T-helper 22 cell (primary cell): Measurements from ENCODE around the gene TRPM3.

Source experiments
- DNase-seq: peaks from one replicate; pipeline ENCODE4 v3.0.0-alpha.2; 2020; ENCODE audit warnings: low read depth

Gene TRPM3

GRCh38 chr9:71121275-71122021, at the start of gene TRPM3:
Gene TRPM3, minus strand, starts transcription at chr9:71121621. Its CDS starts 267 bp downstream, at chr9:71121354.
- DNase-seq, result no peak

GRCh38 chr9:71168418-71168817, 47.0 kb upstream of the TRPM3 start:
- no peak for DNase-seq

- no peak for DNase-seq
Observed at GRCh38 chr9:71162126-71162525, 40.7 kb upstream of the TRPM3 start.

- DNase-seq, result no peak
Observed at GRCh38 chr9:71157731-71158130, 36.3 kb upstream of the TRPM3 start.

GRCh38 chr9:71147368-71147767, 25.9 kb upstream of the TRPM3 start:
- no peak for DNase-seq

GRCh38 chr9:71146511-71146910, 25.1 kb upstream of the TRPM3 start:
- DNase-seq, result no peak

GRCh38 chr9:71145179-71145578, 23.8 kb upstream of the TRPM3 start:
- DNase-seq, result no peak

- DNase-seq, result no peak
Observed at GRCh38 chr9:71144495-71144894, 23.1 kb upstream of the TRPM3 start.

GRCh38 chr9:71136696-71137095, 15.3 kb upstream of the TRPM3 start:
- DNase-seq, result no peak

- DNase-seq, result no peak
Observed at GRCh38 chr9:71131145-71131544, 9.7 kb upstream of the TRPM3 start.

- no peak for DNase-seq
Observed at GRCh38 chr9:71130521-71130920, 9.1 kb upstream of the TRPM3 start.

GRCh38 chr9:71128796-71129195, 7.4 kb upstream of the TRPM3 start:
- no peak for DNase-seq

GRCh38 chr9:71127301-71127700, 5.9 kb upstream of the TRPM3 start:
- DNase-seq, result no peak

- no peak for DNase-seq
Observed at GRCh38 chr9:71122421-71122820, 1.0 kb upstream of the TRPM3 start.

GRCh38 chr9:71122022-71122275, 528 bp upstream of the TRPM3 start:
- DNase-seq, result no peak

GRCh38 chr9:71120501-71121247, 747 bp downstream of the TRPM3 start:
- DNase-seq, result no peak

GRCh38 chr9:71119746-71120145, 1.7 kb downstream of the TRPM3 start:
- DNase-seq, result no peak

GRCh38 chr9:71118324-71118723, 3.1 kb downstream of the TRPM3 start:
- no peak for DNase-seq

- no peak for DNase-seq
Observed at GRCh38 chr9:71115448-71115975, 5.9 kb downstream of the TRPM3 start.

- DNase-seq, result no peak
Observed at GRCh38 chr9:71112866-71113265, 8.6 kb downstream of the TRPM3 start.

- DNase-seq, result no peak
Observed at GRCh38 chr9:71108937-71109336, 12.5 kb downstream of the TRPM3 start.

GRCh38 chr9:71106992-71107391, 14.4 kb downstream of the TRPM3 start:
- no peak for DNase-seq

GRCh38 chr9:71105192-71105591, 16.2 kb downstream of the TRPM3 start:
- no peak for DNase-seq

- no peak for DNase-seq
Observed at GRCh38 chr9:71098801-71099200, 22.6 kb downstream of the TRPM3 start.
